ENCODE measurements around the gene ZBTB32. TPM values are rescaled to one million over a fixed set of nuclear protein-coding genes. Genes with fewer than 3 reads are reported as not detected.

The ZBTB32 gene
- total RNA-seq, 4 donors from 2014 or later, result 2.5 TPM; not detected in 3

DNA sequence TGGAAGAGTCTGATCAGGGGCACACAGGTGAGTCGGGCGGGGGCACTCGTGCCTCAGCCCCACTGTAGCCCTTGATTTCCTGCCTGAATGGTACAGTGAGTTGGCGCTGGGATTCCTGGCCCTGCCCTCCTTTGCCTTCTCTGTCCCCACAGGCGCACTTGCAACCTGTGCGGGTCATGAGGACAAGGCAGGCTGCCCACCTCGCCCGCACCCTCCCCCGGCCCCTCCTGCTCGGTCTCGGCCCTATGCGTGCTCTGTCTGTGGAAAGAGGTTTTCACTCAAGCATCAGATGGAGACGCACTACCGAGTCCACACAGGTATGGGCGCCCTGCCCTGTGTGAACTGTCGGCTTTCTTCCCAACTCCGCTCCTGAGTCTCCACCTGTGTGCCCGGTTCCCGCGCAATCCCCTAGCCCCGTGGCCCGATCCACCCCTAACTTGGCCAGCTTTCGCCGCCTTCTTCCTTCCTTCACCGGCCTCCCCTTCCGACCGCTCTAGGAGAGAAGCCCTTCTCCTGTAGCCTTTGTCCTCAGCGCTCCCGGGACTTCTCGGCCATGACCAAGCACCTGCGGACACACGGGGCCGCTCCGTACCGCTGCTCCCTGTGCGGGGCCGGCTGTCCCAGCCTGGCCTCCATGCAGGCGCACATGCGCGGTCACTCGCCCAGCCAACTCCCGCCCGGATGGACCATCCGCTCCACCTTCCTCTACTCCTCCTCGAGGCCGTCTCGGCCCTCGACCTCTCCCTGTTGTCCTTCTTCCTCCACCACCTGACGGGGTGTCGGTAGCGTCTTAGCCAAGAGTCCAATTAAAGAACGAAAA lies 11.8 kb downstream of the ZBTB32 start:
- peak in 1 of 3 donors; percentile 43 for DNase-seq
- Histone ChIP-seq H3K4me3 (peak overlapping the region; percentile 76 to 98 (median 90)), H3K27ac (peak overlapping the region; percentile 90 to 96 (median 93)), H3K4me1 (peaks cover 0 to 31% (median 13%) of the 10 kb centered on the region in 4 donors), H3K27me3 (no peaks in the 10 kb centered on the region), H3K9me3 (no peaks in the 10 kb centered on the region), H3K36me3 (peaks cover 0 to 16% (median 0%) of the 10 kb centered on the region in 3 donors)
- no peak for TF ChIP-seq CTCF (IDR thresholded peaks at IDR 0.05)
- no peak for TF ChIP-seq POLR2A (IDR thresholded peaks at IDR 0.05)

DNA sequence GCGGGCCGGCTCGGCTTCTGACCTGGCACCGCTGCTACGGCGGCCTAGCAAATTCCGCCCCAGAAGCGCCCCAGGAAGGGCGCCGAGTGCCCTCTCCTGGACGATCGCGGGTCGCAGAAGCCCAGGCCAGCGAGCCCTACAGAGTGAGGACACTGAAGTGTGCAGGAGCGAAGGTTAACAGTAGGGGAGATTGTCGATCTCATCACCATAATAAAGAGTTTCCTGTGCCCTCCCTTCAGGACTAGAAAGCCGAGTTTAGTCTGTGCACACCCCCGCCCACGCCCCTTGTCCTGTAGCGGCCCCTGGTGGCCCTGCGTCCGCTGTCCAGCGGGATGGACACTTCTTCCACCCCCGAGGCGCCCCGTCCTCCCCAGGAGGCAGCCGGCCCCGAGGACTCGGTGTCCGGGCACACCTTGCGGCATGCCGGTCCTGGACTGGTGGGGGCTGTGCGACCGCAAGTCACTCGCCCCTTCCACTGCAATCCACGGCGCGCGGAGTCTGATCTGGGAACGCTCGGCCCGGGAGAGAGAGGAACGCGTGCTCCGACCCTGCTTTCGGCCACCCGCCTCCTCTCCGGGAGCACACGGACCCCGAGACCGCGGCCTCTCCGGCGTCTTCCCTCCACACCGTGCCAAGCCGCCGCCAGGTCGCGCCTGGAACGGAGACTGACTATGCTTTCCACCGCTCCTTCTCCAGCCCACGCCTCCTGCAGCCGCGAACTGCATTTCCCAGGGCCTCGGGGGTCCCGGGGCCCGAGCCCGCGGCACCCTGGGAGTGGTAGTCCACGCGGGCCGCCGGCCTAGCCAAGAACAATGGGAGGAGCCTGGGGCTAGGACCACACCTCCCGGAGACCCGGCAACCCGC lies 12.7 kb downstream of the ZBTB32 start:
- peak; percentile 90 to 98 (median 96) for DNase-seq
- Histone ChIP-seq H3K36me3 (peaks cover 0 to 22% (median 0%) of the 10 kb centered on the region in 3 donors), H3K9me3 (no peaks in the 10 kb centered on the region), H3K4me1 (peaks cover 0 to 31% (median 13%) of the 10 kb centered on the region in 4 donors), H3K27me3 (no peaks in the 10 kb centered on the region), H3K27ac (peak overlapping the region; percentile 90 to 96 (median 93)), H3K4me3 (peak overlapping the region; percentile 76 to 98 (median 90))
- TF ChIP-seq POLR2A (IDR thresholded peaks at IDR 0.05) (peak; percentile 35 to 50), CTCF (IDR thresholded peaks at IDR 0.05) (peak; percentile 76 to 92 (median 83))

- peak in 1 of 3 donors; percentile 97 for DNase-seq
- Histone ChIP-seq H3K36me3 (peaks cover 0 to 30% (median 0%) of the 10 kb centered on the region in 3 donors), H3K4me1 (peaks cover 0 to 31% (median 13%) of the 10 kb centered on the region in 4 donors), H3K9me3 (no peaks in the 10 kb centered on the region), H3K27ac (peak within 1 kb of the TSS; percentile 90 to 96 (median 93)), H3K4me3 (peak within 1 kb of the TSS; percentile 76 to 98 (median 90)), H3K27me3 (no peaks in the 10 kb centered on the region)
- no peak for TF ChIP-seq POLR2A (IDR thresholded peaks at IDR 0.05)
- no peak for TF ChIP-seq CTCF (IDR thresholded peaks at IDR 0.05)
Observed at GRCh38 chr19:35717665-35718344, 13.4 kb downstream of the ZBTB32 start, which contains the start of gene KMT2B. TSS of gene KMT2B (plus strand) at chr19:35718003. CDS start at chr19:35718019, 16 bp downstream.

DNA sequence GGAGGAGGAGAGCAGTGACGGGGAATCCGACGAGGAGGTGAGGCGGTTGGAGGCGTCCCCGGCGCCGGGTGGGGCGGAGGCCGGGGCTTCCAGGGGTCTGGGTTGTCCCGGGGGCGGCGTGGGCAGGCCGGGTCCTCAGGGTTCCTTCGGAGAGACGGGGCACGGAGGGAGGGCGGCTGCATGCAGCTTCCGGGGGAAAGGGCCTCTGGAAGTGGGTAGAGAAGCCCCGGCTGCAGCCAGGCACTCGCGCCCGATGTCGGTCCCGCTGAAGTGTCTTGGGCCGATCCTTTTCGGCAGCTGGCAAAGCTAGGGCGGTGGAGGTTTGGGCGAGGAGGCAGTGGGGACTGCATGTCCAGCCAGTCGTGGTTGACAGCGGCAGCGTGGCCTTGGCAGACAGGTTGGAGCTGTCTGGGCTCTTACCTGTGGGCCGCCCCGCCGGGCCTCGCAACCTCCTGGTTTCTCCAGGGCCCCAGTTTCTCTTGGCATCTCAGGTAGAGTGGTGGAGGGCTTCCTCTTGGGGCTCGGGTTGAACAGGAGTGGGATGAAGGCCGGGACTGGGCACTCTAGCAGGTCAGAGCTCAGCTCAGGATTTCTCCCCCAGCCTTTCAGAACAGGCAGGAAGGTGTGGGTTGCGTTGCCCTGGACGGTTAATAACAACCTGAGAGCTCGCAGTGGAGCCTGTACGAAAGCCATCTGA lies 14.1 kb downstream of the ZBTB32 start:
- Histone ChIP-seq H3K4me3 (peak overlapping the region; percentile 76 to 98 (median 90)), H3K4me1 (peaks cover 0 to 31% (median 13%) of the 10 kb centered on the region in 4 donors), H3K27ac (peak overlapping the region; percentile 79 to 96 (median 92)), H3K27me3 (no peaks in the 10 kb centered on the region), H3K9me3 (no peaks in the 10 kb centered on the region), H3K36me3 (peaks cover 0 to 37% (median 0%) of the 10 kb centered on the region in 3 donors)
- DNase-seq, result peak; percentile 32 to 64 (median 64)
- TF ChIP-seq CTCF (IDR thresholded peaks at IDR 0.05), result no peak
- no peak for TF ChIP-seq POLR2A (IDR thresholded peaks at IDR 0.05)
